HG03558 (cell line): ENCODE results near the gene ANKRD13D.
A peak's percentile ranks its signal among the peaks of the same experiment; 100 is the strongest.

Experiments
- ATAC-seq: cut with Tn5 transposase; IDR thresholded peaks from one replicate; pipeline ENCODE4 v1.9.1; 2021; ENCODE audit warnings: moderate number of reproducible peaks; ENCODE audit not compliant: unreplicated experiment; ENCODE audit errors: extremely low read depth

The ANKRD13D gene

DNA sequence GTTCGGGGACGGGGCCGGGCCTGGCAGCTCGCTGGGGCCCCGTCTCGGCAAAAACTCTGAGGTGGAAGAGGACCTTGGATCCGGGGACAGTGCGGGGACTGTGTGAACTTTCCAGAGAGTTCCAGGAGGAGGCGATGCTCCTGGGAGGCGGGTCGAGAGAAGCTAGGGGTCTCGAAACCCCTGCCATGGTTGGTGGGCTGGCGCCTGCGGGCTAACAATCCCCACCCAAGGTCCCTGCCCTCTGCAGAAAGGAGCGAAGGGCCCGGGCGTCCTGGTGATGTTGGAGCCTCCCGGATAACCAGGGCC is 27.5 kb upstream of the ANKRD13D start:
- no peak for ATAC-seq

DNA sequence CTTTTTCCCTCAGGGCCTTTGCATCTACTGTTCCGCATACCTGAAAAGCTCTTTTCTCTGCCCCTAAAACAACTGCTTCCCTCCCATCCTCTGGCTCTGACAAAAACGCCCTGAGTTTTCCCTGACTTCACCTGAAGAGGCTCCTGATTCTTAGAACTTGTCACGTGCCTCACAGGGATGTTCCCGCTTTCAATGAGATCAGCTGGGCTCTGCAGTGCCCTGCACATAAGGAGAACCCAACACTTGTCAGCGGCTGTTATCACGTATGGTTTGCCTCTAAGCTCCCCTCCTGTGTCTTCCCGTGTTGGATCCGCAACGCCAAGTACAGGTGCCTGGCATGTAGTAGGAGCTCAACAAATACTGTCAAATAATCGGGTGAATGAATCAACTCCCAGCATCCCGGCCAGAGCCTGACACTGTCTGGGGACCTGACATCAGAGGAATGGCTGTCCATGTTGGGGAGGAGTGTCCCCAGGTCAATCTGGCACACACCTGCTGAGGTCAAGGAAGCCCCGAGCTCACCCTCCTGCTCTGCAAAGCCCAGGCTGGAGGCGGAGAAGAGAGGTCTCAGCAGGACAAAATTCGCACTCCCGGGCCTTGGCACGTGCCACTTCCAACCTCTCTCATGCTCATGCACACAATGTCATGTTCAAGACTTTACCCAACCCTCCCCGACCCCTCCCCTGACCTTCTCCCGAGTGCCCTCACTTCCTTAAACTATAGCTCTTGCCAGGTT is 27.0 kb upstream of the ANKRD13D start:
- ATAC-seq, result no peak

DNA sequence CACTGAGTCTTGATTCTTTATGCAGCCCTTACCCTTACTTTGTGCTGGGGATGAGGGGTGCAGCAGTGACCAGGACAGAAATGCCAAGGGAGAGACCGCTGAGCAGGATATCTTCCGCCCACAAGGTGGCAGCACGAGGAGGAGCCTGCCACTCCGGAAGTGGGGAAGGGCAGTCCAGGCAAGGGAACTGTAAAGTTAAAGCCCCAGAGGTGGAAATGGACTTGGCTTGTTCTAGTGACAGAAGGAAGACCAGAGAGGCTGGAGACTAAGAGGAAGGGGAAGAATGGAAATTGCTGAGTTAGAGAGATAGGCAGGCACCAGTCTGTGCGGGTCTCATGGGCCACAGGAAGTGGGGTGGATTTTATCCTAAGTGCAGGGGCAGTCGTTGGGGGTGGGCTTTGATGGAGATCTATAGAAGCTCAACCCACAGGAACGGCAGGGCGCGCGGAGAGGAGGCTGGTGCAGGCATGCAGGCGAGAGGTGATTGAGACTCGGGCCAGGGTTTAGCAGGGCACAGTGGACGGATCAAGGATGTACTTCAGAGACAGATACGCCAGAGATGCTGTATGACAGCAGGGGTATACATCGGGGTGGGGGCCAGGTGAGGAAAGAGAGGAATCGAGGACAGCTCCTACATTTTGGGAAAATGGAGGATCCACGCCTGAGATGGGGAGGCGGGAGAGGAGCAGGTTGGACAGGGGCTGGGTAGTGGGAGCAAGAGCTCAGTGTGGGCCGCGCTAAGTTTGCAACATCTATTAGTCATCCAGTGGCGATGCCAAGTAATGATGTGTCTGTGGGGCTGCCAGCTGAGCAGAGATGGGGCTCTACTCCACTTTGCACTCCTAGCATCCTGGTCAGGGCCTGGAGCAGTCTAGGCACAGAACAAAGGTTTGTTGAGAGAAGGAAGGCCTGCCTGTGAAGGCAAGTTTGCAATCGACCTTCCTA is 26.1 kb upstream of the ANKRD13D start:
- ATAC-seq, result no peak

DNA sequence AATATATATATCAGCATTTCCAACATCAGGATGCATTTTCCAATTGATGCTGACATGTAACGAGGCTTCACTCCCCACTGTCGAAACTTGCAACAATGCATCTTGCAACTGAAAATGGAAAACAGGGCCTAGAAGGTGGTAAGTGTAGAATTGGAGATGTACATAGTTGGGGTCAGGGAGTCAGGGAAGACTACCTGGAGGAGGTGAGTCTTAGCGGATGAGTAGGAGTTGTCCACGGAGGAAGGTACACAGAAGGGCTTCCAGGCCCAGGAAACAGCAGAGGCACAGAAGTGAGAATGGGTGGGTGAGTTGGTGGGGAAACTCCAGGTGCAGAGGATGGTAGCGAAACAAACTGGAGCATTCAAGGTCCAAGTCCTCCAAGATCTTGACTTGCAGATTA is 24.8 kb upstream of the ANKRD13D start:
- ATAC-seq, result no peak

DNA sequence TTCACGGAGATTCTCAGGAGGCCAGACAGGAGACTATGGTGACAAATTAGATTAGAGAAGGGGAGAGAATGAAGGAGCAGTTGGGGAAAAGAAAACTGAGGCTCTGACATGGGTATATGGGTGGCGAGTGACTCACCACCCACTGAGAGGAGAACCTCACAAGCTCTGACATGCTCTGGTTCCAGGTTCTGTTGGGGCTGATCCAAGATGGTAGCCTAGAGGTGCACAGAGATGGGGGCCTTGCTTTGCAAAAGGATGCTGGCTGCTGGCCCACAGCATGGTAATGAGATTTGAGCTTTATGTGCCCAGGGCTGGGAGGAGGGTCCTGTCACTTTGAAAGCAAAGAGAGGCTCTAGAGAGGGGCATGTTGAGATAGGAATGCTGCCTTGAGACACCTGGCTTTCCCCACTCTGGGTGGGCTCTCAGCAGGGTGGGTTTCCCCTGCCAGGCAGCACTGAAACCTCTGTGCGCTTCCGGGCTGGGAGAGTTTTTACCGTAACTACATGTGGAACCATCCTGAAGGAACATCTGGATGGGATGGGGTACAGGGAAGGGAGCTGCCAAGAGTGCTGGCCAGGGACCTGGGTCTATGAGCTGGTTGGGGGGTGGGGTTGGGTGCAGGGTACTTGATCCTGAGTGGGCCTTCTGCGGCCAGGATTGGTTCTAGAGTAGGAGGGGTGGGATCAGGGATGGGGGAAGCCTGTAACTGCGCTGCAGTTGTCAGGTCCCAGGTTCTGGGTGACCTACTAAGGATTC is 24.0 kb upstream of the ANKRD13D start:
- no peak for ATAC-seq

DNA sequence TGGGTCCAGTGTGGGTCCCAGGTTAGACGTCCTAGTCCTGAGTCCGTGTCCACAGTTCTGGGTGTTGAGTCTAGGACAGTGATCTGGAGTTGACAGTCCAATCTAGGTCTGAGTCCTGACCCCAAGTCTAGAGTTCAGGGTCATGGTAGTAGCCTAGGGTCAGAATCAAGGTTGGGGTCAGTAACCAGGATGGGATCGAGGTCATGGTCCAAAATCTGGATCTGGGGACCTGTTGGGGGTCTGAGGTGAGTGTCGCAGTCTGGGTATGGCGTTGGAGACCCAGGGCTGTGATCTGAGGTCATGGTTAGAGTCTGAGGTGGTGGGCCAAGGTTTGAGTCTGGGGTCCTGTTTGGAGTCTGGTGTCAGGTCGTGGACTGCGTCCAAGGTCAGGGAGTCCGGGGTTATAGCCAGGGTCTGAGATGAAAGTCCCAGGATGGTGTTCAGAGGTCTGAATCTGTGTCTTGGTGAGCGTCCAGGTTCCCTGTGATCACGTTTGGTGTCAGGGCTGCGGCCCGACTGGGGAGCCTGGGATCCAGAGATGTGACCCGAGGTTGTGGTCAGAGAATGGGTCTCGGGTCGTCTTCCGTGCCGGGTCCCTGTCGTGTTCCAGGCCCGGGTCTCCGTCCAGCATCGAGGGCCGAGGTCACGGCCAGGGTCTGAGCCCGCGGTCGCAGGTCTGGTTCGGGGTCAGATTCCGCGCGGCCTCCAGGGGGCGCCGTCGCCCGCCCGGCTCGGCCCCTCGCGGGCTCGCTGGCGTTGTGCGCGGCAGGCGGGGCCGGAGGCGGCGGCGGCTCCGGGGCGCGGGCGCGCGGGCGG is 23.3 kb upstream of the ANKRD13D start:
- peak; percentile 33 for ATAC-seq

DNA sequence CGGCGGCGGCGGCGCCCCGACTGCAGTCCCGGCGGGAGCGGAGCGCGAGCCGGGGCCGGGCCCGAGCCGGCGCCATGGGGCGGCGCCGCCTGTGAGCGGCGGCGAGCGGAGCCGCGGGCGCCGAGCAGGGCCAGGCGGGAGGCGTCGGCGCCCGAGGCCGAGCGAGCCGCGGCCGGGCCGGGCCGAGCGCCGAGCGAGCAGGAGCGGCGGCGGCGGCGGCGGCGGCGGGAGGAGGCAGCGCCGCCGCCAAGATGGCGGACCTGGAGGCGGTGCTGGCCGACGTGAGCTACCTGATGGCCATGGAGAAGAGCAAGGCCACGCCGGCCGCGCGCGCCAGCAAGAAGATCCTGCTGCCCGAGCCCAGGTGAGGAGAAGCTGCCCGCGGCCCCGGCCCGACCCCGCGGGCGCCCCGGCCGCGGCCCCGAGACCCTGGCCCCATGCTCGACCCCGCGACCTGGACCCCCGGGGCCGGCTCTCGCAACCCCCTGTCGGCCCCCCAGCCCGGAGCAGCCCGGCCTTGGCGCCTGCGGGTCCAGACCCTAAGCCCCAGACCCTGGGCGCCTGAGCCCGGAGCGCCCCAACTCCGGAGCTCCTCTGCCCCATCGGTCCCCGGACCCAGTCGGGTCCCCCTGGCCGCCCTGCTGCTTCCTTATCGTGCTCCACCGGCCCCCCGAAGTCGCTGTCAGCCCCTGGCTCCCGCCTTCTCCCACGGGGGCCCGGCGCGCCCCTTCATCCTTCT is 22.5 kb upstream of the ANKRD13D start, which contains the start of gene GRK2:
GRK2 (plus strand) TSS at position 25 of the 739 bp plus-strand sequence; CDS start at position 252, 227 bp downstream.
- no peak for ATAC-seq

DNA sequence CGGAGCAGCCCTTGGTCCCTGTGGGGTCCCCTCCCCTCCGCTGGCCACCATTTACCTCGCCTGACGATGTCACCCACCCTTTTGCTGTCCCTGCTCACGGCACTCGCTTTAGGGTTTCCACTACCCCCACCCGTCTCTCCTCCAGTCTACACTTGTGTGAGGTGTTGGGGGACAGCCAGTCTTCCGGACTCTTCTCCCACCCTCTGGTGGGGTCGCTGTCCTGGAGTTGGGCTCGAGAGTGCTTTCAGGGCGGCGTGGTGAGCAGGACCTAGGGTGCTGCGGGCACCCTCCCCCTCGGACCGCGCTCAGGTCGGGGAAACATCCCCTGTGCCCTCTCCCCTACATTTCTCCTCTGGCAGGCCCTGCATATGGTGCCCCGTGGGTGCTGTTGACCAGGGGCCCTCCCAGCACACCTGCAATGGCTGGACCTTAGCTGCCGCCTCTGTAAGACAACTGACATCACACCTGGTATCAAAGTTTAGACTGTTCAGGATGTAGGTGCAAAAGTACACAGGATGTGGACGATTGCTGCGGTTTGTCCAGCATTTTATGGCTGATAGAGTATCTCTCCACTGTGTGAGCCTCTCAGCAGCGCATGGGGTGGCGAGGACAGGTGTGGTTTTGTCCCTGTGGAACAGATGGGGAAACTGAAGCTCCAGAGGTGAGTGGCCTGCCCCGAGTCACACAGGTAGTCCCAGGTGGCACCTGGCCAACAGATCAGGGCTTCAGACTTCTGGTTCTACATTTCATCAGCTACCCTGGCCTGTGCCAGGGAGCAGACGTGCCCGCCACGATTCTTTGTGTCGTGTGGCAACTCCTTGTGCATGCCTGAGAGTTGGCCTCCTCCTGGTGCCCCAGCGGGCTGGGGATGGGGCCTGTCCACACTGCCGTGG is 21.7 kb upstream of the ANKRD13D start:
- ATAC-seq, result no peak

DNA sequence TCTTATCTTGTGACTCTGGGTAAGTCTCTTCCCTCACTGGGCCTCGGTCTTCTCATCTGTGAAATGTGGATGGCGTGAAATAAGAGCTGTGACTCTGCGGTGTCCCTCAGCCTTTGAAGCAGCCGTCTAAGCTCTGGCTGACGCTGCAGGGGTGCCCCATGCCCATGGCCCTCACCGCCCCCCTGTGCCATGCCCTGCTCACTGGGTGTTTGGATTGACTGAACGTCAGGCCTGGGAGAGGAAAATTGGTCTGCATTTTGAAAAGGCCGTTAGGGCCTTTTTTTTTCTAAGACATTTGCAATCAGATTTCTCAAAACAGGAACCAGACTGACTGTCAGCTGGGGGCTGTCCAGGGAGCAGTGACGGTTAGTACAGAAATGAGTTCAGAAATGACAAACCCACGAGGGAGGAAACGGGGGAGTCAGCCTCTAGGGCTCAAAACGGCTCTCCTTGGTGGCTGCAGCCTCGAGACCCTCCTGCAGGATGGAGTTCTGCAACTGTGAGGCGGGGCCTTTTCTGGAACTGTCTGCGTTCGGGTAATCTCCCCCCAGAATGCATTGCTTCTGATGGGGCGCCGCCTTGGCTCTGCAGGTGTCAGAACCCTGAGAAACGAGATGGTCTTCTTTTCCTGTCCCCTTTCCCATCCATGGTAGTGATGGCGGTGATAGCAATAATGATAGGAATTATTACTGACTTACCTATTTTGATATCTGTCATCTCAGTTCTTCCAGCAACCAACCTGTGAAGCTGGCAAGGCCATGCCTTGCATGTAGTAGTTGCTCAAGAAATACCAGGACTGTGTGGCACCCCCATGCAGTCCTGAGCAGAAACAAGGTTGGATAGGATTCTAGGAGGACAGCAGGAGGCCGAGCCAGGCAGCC is 20.8 kb upstream of the ANKRD13D start:
- ATAC-seq, result no peak

DNA sequence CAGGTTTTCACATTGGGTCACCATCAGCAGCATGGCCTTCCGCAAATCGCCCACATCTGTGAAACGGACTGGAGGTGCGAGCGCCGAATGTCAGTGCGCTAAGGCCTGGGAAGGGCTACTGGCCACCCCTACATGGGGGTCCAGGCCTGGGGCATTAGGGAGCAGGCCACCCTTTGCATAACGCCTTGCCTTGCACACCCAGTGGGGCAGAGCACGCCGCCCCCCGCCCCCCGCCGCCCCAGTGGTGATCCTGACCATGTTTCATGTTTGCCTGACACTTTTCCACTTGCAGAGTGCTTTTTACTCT is 20.2 kb upstream of the ANKRD13D start:
- no peak for ATAC-seq

DNA sequence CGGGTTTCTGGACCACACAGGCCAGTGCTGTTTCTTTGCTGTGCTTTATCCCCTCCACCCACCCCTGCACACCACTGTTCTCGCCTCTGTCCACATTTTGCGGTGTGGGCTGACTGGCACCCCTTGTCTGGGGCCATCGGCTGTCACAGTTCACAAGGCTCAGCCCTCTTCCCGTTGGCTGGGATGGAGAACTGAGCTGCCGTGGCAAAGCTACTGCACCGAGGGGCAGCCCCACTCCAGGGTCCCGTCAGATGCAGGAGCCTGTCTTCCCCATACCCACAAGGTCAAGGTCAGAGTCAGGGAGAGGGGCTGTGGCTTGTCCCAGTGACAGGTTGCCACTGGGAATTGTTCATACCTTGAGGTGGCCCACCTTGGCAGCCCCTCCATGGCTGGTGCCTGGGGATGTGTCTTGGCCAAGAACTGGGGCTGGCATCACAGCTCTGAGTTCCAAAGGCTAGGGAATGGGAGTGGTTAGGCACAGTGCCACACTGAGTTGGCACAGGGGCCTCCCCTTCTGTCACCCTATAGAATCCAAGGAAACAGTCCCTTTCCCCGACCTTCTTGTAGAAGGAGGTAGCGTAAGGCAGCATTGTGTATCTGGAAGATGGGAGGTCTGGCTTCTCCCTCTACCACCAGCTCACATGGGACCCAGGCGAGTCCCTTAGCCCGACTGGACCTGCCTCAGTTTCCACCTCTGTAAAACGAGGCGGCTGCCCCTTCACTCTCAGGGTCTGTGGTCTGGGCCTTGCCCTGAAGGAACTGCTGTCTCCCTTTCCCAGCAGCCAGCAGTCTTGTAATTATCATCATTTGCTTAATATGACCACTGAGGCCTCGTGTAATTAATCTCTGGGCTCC is 19.5 kb upstream of the ANKRD13D start:
- ATAC-seq, result no peak

DNA sequence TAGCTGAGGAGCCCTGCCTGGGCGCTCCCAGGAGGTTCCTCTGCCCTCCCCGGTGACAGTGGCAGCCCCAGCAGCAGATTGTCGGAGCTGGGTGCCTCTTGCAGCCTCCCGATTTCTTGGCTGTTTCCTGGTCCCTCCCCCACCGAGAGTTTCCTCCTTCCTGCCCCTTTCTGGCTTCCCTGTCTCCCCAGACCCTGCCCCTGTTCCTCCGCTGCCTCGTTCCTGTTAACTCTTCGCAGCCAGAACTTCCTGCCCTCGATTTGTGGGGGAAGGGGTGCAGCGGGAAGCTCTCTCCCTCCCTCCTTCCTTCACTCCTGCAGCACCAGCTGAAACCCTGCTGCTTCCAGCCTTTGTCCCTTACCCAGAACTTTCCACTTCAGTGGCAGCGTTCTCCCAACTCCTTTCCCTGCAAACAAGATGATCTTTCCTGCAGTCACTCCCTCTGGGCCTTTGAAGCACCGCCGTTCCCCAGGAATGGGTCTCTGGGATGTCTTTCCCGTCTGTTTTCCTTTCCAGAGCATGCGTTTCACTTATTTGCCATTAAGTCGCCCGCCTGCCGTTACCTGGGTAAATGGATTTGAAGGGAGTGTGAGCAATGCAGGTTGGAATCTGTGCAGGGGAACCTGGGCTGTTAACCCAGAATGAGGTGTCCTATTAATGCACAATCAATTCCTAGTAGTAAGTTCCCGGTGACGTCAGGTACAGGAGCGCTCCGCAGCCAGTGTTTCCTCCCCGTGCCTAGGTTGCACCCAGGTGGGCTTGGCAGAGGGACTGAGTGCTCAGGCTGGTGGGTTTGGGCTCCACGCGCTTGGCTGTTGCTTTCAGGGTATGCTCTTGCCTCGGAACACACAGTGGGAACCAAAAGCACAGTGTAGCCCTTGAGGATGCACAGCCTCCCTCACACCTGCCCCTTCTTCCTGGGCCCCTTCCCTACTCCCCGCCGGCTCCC is 18.6 kb upstream of the ANKRD13D start:
- ATAC-seq, result no peak

DNA sequence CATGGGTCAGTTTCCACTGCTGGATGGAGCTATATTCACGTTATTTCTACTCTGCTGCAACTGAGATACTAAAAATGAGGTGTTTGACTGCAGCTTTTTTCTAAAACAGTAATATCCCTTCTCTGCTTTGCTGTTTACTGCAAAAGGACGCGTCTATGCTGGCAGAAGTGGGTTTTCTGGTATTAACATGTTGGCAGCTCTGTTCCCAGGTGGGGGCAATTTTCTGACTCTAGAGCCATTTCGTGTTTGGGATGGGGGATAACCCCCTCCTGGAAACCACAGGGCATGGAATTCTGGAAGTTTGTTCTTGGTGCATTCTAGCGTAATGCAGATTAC is 17.9 kb upstream of the ANKRD13D start:
- no peak for ATAC-seq

DNA sequence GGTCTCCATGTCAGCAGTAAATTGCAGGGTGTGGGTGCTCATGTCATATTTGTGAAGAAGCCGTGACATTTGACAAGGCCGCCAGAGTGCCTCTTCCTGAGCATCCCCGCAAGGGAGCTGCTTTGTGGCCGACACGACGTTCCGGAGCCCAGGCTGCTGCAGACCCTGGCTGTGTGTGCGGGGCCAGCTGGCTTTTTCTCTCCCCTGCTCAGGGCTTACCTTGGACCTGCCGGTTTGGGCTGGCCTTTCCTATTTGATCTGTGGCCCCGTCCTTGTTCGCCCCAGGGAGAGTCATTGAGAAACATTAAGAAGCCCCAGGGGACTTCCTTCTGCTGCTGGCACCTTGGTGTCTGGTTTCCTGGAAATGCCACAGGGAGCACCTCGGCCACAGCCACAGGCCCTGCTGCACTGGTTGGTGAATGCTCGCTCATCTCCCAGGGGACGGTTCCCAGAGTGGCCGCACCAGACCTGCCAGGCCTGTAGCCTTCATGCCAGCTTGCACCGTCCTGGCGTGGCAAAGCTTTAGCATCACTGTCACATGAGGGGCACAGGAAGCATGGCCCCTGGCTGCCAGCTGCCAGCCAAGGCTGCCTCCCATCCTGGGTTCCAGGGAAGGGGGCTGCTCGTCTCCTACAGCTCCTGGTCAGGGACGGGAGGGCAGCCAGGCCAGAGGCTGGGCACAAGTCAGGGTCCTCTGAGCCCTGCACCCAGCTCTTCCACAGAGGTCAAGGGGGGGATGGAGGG is 17.4 kb upstream of the ANKRD13D start:
- ATAC-seq, result no peak
